Measurements from ENCODE around the gene FAM219B.
"Not testable (repeated sequence)": the region's sequence is repeated elsewhere in the genome, so short reads cannot be mapped to it uniquely, and the experiment has no call there.

Gene FAM219B

GRCh38 chr15:74902295-74903075 is 4.2 kb downstream of the FAM219B start:
- peak in 1 of 2 donors; percentile 15 for DNase-seq

- DNase-seq: peak; percentile 82 to 89
Measured at GRCh38 chr15:74901612-74902063, 5.0 kb downstream of the FAM219B start.

- DNase-seq: no peak
Measured at GRCh38 chr15:74897300-74897701, 9.3 kb downstream of the FAM219B start.

- DNase-seq: no peak
Measured at GRCh38 chr15:74896316-74896715, 10.3 kb downstream of the FAM219B start.

GRCh38 chr15:74895830-74896229 is 10.8 kb downstream of the FAM219B start:
- no peak for DNase-seq

GRCh38 chr15:74894383-74894782 is 12.3 kb downstream of the FAM219B start:
- DNase-seq: not testable (repeated sequence)

GRCh38 chr15:74893627-74894026 is 13.0 kb downstream of the FAM219B start:
- DNase-seq: no peak

GRCh38 chr15:74892931-74893330 is 13.7 kb downstream of the FAM219B start:
- no peak for DNase-seq

GRCh38 chr15:74892313-74892712 is 14.3 kb downstream of the FAM219B start:
- DNase-seq: no peak

GRCh38 chr15:74891469-74891868 is 15.2 kb downstream of the FAM219B start:
- DNase-seq: no peak

- DNase-seq: no peak
Measured at GRCh38 chr15:74890665-74890960, 16.0 kb downstream of the FAM219B start.

- DNase-seq: peak; percentile 83 to 87
Measured at GRCh38 chr15:74889883-74890664, 16.6 kb downstream of the FAM219B start, which contains the start of gene MPI. MPI (plus strand) TSS chr15:74890042; CDS start chr15:74890074, 32 bp downstream.

- peak; percentile 45 to 63 for DNase-seq
Measured at GRCh38 chr15:74889390-74889882, 17.2 kb downstream of the FAM219B start.

- peak in 1 of 2 donors; percentile 24 for DNase-seq
Measured at GRCh38 chr15:74888716-74889115, 17.9 kb downstream of the FAM219B start.

- not testable (repeated sequence) for DNase-seq
Measured at GRCh38 chr15:74887537-74888193, 19.0 kb downstream of the FAM219B start.

- DNase-seq: no peak
Measured at GRCh38 chr15:74885461-74885860, 21.2 kb downstream of the FAM219B start.

- DNase-seq: no peak
Measured at GRCh38 chr15:74884428-74885223, 22.0 kb downstream of the FAM219B start.

- no peak for DNase-seq
Measured at GRCh38 chr15:74882528-74882927, 24.1 kb downstream of the FAM219B start.

GRCh38 chr15:74878273-74878672 is 28.4 kb downstream of the FAM219B start:
- no peak for DNase-seq

GRCh38 chr15:74873756-74874424 is 32.8 kb downstream of the FAM219B start:
- DNase-seq: peak; percentile 23 to 42

GRCh38 chr15:74873036-74873755 is 33.5 kb downstream of the FAM219B start, which contains the start of gene SCAMP2:
SCAMP2 (minus strand) TSS chr15:74873365; CDS start chr15:74873255, 110 bp downstream.
- DNase-seq: peak; percentile 89 to 96
